HEK293 (cell line): Measurements from ENCODE around the gene RRN3.
"Not testable (repeated sequence)": the region's sequence is repeated elsewhere in the genome, so short reads cannot be mapped to it uniquely, and the experiment has no call there.

Source experiments
- CTCF ChIA-PET: fragments of 350-600 bp; formaldehyde crosslinking; extraction: SDS; loops from one replicate; lab custom pipeline; 2021; ENCODE audit warnings: antibody characterized with exemption; lab: Yijun Ruan, JAX
- POLR2A ChIA-PET: fragments of 300-600 bp; formaldehyde crosslinking; extraction: SDS; loops from one replicate; lab custom pipeline; 2020; ENCODE audit warnings: antibody characterized with exemption, inconsistent platforms; lab: Yijun Ruan, JAX
- H3K27ac ChIP-seq: fragments of 200-500 bp; sonication (Bioruptor generic); 2 replicates; pipeline ENCODE4 v1.5.1; 2014; ENCODE audit warnings: low read depth, low read length, control low read depth, inconsistent platforms; ENCODE audit errors: extremely low read depth
- H3K36me3 ChIP-seq, 2 experiments: fragments of 200-500 bp in 1 of 2; sonication (Bioruptor generic) in 1 of 2; 1 replicate in 1 of 2; 2 replicates in 1 of 2; pipeline ENCODE4 v1.5.1; 2014 to 2017; ENCODE audit warnings: inconsistent platforms in 2 of 2, low read length in 2 of 2; ENCODE audit not compliant: control insufficient read depth in 2 of 2, insufficient read depth in 1 of 2
- H3K4me1 ChIP-seq: fragments of 200-500 bp; sonication (Bioruptor generic); 2 replicates; pipeline ENCODE4 v1.5.1; 2014; ENCODE audit warnings: mild to moderate bottlenecking, low read length, inconsistent platforms; ENCODE audit not compliant: control insufficient read depth, insufficient read depth
- H3K4me3 ChIP-seq: 2 replicates; pipeline ENCODE4 v1.5.1; 2011; ENCODE audit warnings: low read depth, mild to moderate bottlenecking, control low read depth, low read length, moderate library complexity
- H3K9me3 ChIP-seq: fragments of 200-500 bp; sonication (Bioruptor generic); 2 replicates; pipeline ENCODE4 v1.5.1; 2014; ENCODE audit warnings: low read depth, low read length, inconsistent platforms; ENCODE audit not compliant: control insufficient read depth, insufficient read depth

RRN3 gene

GRCh38 chr16:15015671-15016070, 78.4 kb downstream of the RRN3 start:
- H3K4me3 ChIP-seq, H3K27ac ChIP-seq, H3K9me3 ChIP-seq, POLR2A ChIA-PET, CTCF ChIA-PET, H3K4me1 ChIP-seq: not testable (repeated sequence)
- H3K36me3 ChIP-seq = peaks cover 28 to 48% of the 10 kb centered on the region in 2 experiments

DNA sequence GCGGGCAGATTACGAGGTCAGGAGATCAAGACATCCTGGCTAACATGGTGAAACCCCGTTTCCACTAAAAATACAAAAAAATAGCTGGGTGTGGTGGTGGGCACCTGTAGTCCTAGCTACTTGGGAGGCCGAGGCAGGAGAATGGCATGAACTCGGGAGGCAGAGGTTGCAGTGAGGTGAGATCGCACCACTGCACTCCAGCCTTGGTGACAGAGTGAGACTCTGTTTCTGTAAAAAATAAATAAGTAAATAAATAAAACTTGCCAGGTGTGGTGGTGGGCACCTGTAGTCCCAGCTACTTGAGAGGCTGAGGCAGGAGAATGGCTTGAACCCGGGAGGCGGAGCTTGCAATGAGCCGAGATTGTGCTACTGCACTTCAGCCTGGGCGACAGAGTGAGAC, 81.1 kb downstream of the RRN3 start:
- H3K27ac ChIP-seq, H3K9me3 ChIP-seq, POLR2A ChIA-PET, CTCF ChIA-PET, H3K4me1 ChIP-seq, H3K4me3 ChIP-seq: not testable (repeated sequence)
- peaks cover 25 to 47% of the 10 kb centered on the region in 2 experiments for H3K36me3 ChIP-seq
